ENCODE data around the gene KIN. TPM values are rescaled to one million over a fixed set of nuclear protein-coding genes. Genes with fewer than 3 reads are reported as not detected.
A peak's percentile ranks its signal among the peaks of the same experiment; 100 is the strongest.

The KIN gene
- total RNA-seq, 1 experiment from 2014 or later: 15.0 TPM

- CTCF ChIA-PET: no interaction called here
- Mint-ChIP-seq H3K27me3 (ENCODE audit: unreplicated experiment) (no peaks in the 10 kb centered on the region), H3K4me1 (ENCODE audit: low read depth, unreplicated experiment) (no peaks in the 10 kb centered on the region), H3K9me3 (ENCODE audit: low read depth, unreplicated experiment) (no peaks in the 10 kb centered on the region), H3K36me3 (ENCODE audit: insufficient read depth, unreplicated experiment) (peaks cover 61% of the 10 kb centered on the region), H3K27ac (ENCODE audit: unreplicated experiment) (peak overlapping the region; percentile 38), H3K4me3 (ENCODE audit: low read depth, unreplicated experiment) (no peak overlapping the region)
- BruUV-seq (replicated peaks): no TSS peak
- intact Hi-C loops (cut with micrococcal nuclease; ENCODE audit: unreplicated experiment): no loop called here
- DNase-seq: no peak
- TF ChIP-seq CTCF (IDR thresholded peaks at IDR 0.05; ENCODE audit: unreplicated experiment): no peak
Measured at GRCh38 chr10:7804741-7805140, 16.9 kb upstream of the KIN start.

- Mint-ChIP-seq H3K4me1 (ENCODE audit: low read depth, unreplicated experiment) (no peaks in the 10 kb centered on the region), H3K36me3 (ENCODE audit: insufficient read depth, unreplicated experiment) (peaks cover 62% of the 10 kb centered on the region), H3K27me3 (ENCODE audit: unreplicated experiment) (no peaks in the 10 kb centered on the region), H3K9me3 (ENCODE audit: low read depth, unreplicated experiment) (no peaks in the 10 kb centered on the region), H3K27ac (ENCODE audit: unreplicated experiment) (peak overlapping the region; percentile 38), H3K4me3 (ENCODE audit: low read depth, unreplicated experiment) (no peak overlapping the region)
- no peak for DNase-seq
- no TSS peak for BruUV-seq (replicated peaks)
- no peak for TF ChIP-seq CTCF (IDR thresholded peaks at IDR 0.05; ENCODE audit: unreplicated experiment)
- CTCF ChIA-PET: no interaction called here
- intact Hi-C loops (cut with micrococcal nuclease; ENCODE audit: unreplicated experiment): no loop called here
Measured at GRCh38 chr10:7804216-7804615, 16.4 kb upstream of the KIN start.

- H3K9me3 Mint-ChIP-seq (ENCODE audit: low read depth, unreplicated experiment): no peaks in the 10 kb centered on the region
- DNase-seq: no peak
- H3K4me1 Mint-ChIP-seq (ENCODE audit: low read depth, unreplicated experiment): peaks cover 3% of the 10 kb centered on the region
- no peak overlapping the region for H3K27ac Mint-ChIP-seq (ENCODE audit: unreplicated experiment)
- CTCF ChIA-PET: no interaction called here
- intact Hi-C loops (cut with micrococcal nuclease; ENCODE audit: unreplicated experiment): no loop called here
- BruUV-seq (replicated peaks): no TSS peak
- peaks cover 69% of the 10 kb centered on the region for H3K36me3 Mint-ChIP-seq (ENCODE audit: insufficient read depth, unreplicated experiment)
- no peak overlapping the region for H3K4me3 Mint-ChIP-seq (ENCODE audit: low read depth, unreplicated experiment)
- no peak for TF ChIP-seq CTCF (IDR thresholded peaks at IDR 0.05; ENCODE audit: unreplicated experiment)
- H3K27me3 Mint-ChIP-seq (ENCODE audit: unreplicated experiment): no peaks in the 10 kb centered on the region
Measured at GRCh38 chr10:7802606-7803005, 14.8 kb upstream of the KIN start.

- Mint-ChIP-seq H3K27me3 (ENCODE audit: unreplicated experiment) (no peaks in the 10 kb centered on the region), H3K9me3 (ENCODE audit: low read depth, unreplicated experiment) (no peaks in the 10 kb centered on the region), H3K36me3 (ENCODE audit: insufficient read depth, unreplicated experiment) (peaks cover 52% of the 10 kb centered on the region), H3K4me3 (ENCODE audit: low read depth, unreplicated experiment) (no peak overlapping the region), H3K4me1 (ENCODE audit: low read depth, unreplicated experiment) (peaks cover 45% of the 10 kb centered on the region), H3K27ac (ENCODE audit: unreplicated experiment) (peak overlapping the region; percentile 60)
- intact Hi-C loops (cut with micrococcal nuclease; ENCODE audit: unreplicated experiment): loop anchor here (2.0 kb wide), 1 partner anchor 21 kb away; the partner anchor contains the start of gene TAF3
- DNase-seq: peak; percentile 54
- TF ChIP-seq CTCF (IDR thresholded peaks at IDR 0.05; ENCODE audit: unreplicated experiment): no peak
- CTCF ChIA-PET: interaction anchor here (0.8 to 2.0 kb wide), 2 partner anchors 10 to 111 kb away, joined by 3 to 6 read pairs; partner anchors contain the start of genes ATP5F1C and KIN
- no TSS peak for BruUV-seq (replicated peaks)
Measured at GRCh38 chr10:7797582-7797981, 9.8 kb upstream of the KIN start.
